HepG2 (cell line): Measurements from ENCODE around the gene TM4SF4. TPM values are rescaled to one million over a fixed set of nuclear protein-coding genes. Genes with fewer than 3 reads are reported as not detected.
A peak's percentile ranks its signal among the peaks of the same experiment; 100 is the strongest.

Source experiments
- CBX5 ChIP-seq: sonication (generic); formaldehyde crosslinking; IDR thresholded peaks from 2 replicates; pipeline ENCODE4 v1.4.0; 2020; ENCODE audit warnings: missing genetic modification reagents, borderline replicate concordance
- HDAC1 ChIP-seq: sonication (generic); formaldehyde crosslinking; IDR thresholded peaks from 2 replicates; pipeline ENCODE4 v1.5.1; 2020; ENCODE audit warnings: mild to moderate bottlenecking, missing genetic modification reagents
- MAFK ChIP-seq, 2 experiments: IDR thresholded peaks in 1 of 2; conservative IDR thresholded peaks in 1 of 2; 2 replicates each; pipeline ENCODE4 v1.6.1; 2011; ENCODE audit warnings: improper control_type of control experiment in 2 of 2, low read length in 2 of 2
- NFKBIZ ChIP-seq: IDR thresholded peaks from 2 replicates; pipeline ENCODE4 v1.6.1; 2018; ENCODE audit warnings: missing genetic modification reagents, missing compliant biosample characterization
- PPARG ChIP-seq: conservative IDR thresholded peaks from 2 replicates; pipeline ENCODE4 v1.6.1; 2016; ENCODE audit warnings: missing biosample characterization, missing genetic modification reagents
- RCOR2 ChIP-seq: IDR thresholded peaks from 2 replicates; pipeline ENCODE4 v1.6.1; 2016; ENCODE audit warnings: missing biosample characterization, missing genetic modification reagents
- RXRA ChIP-seq: sonication (generic); formaldehyde crosslinking; IDR thresholded peaks from 2 replicates; pipeline ENCODE4 v1.5.1; 2020; ENCODE audit warnings: missing genetic modification reagents
- SOX13 ChIP-seq, 3 experiments: fragments of 450-650 bp in 1 of 3; sonication (generic) in 1 of 3; formaldehyde crosslinking in 1 of 3; IDR thresholded peaks in 2 of 3; conservative IDR thresholded peaks in 1 of 3; 2 replicates each; pipeline versions ENCODE4 v1.5.0 to v1.6.1; 2016 to 2020; ENCODE audit warnings: antibody characterized with exemption in 1 of 3, mild to moderate bottlenecking in 1 of 3, missing compliant biosample characterization in 1 of 3, missing genetic modification reagents in 1 of 3, moderate library complexity in 1 of 3
- TCF7L2 ChIP-seq: IDR thresholded peaks from 2 replicates; pipeline ENCODE4 v1.6.1; 2011; ENCODE audit warnings: mild to moderate bottlenecking, low read depth, low read length, moderate library complexity
- TEAD3 ChIP-seq: optimal IDR thresholded peaks from 2 replicates; pipeline ENCODE3; 2016; ENCODE audit warnings: borderline replicate concordance
- ZBTB38 ChIP-seq: sonication (generic); formaldehyde crosslinking; IDR thresholded peaks from 2 replicates; pipeline ENCODE4 v1.5.1; 2020; ENCODE audit warnings: mild to moderate bottlenecking, missing genetic modification reagents
- ZNF331 ChIP-seq: sonication (generic); formaldehyde crosslinking; IDR thresholded peaks from 2 replicates; pipeline ENCODE4 v1.4.0; 2020; ENCODE audit warnings: missing genetic modification reagents
- ZNF350 ChIP-seq: sonication (generic); formaldehyde crosslinking; IDR thresholded peaks from 2 replicates; pipeline ENCODE4 v1.4.0; 2020; ENCODE audit warnings: mild to moderate bottlenecking, low read depth, missing genetic modification reagents, borderline replicate concordance
- ZSCAN30 ChIP-seq: sonication (generic); formaldehyde crosslinking; IDR thresholded peaks from 2 replicates; pipeline ENCODE4 v1.5.0; 2020; ENCODE audit warnings: mild to moderate bottlenecking, missing genetic modification reagents
- ZSCAN31 ChIP-seq: sonication (generic); formaldehyde crosslinking; IDR thresholded peaks from 2 replicates; pipeline ENCODE4 v1.5.0; 2020; ENCODE audit warnings: low read depth, mild to moderate bottlenecking, missing genetic modification reagents
- polyA plus RNA-seq, 8 experiments: library from polyadenylated mRNA; depleted of rRNA in 3 of 8; stranded (reverse) in 7 of 8; unstranded in 1 of 8; fragments of >200 nt; fragmentation: Illumina TruSeq in 4 of 8; extraction: Trizol in 4 of 8; gene quantifications; 2 replicates each; pipeline versions ENCODE4 v1.2.1 to v1.2.3, GENCODE V29; 2011 to 2016; ENCODE audit warnings: low read depth in 4 of 8, missing spikeins in 1 of 8, mixed read lengths in 1 of 8; ENCODE audit not compliant: insufficient read depth in 1 of 8
- total RNA-seq, 5 experiments: library from RNA; depleted of rRNA; stranded (reverse); fragments of >200 nt; fragmentation: Illumina TruSeq; extraction: Trizol; gene quantifications; 2 replicates each; pipeline ENCODE4 v1.2.3, GENCODE V29; 2016; ENCODE audit warnings: low read depth in 1 of 5
- TF ChIP-seq, protein P1 (sequence below): IDR thresholded peaks from 2 replicates; pipeline ENCODE4 v1.4.0; 2020; ENCODE audit warnings: mild to moderate bottlenecking, missing genetic modification reagents
- TF ChIP-seq, protein P2 (sequence below): sonication (generic); formaldehyde crosslinking; IDR thresholded peaks from 2 replicates; pipeline ENCODE4 v1.8.0; 2022; ENCODE audit warnings: mild to moderate bottlenecking, missing genetic modification reagents, borderline replicate concordance
- TF ChIP-seq, protein P3 (sequence below): sonication (generic); formaldehyde crosslinking; IDR thresholded peaks from 2 replicates; pipeline ENCODE4 v1.5.1; 2020; ENCODE audit warnings: missing genetic modification reagents, mild to moderate bottlenecking, borderline replicate concordance
- TF ChIP-seq, protein P4 (sequence below): sonication (generic); formaldehyde crosslinking; IDR thresholded peaks from 2 replicates; pipeline ENCODE4 v1.4.0; 2020; ENCODE audit warnings: missing genetic modification reagents, borderline replicate concordance

TM4SF4 gene
- total and polyA plus RNA-seq, 2 of the 13 experiments (the other 11 are each of a cell fraction or from before 2014, with no cell fraction given): 0.63 to 0.95 TPM

DNA sequence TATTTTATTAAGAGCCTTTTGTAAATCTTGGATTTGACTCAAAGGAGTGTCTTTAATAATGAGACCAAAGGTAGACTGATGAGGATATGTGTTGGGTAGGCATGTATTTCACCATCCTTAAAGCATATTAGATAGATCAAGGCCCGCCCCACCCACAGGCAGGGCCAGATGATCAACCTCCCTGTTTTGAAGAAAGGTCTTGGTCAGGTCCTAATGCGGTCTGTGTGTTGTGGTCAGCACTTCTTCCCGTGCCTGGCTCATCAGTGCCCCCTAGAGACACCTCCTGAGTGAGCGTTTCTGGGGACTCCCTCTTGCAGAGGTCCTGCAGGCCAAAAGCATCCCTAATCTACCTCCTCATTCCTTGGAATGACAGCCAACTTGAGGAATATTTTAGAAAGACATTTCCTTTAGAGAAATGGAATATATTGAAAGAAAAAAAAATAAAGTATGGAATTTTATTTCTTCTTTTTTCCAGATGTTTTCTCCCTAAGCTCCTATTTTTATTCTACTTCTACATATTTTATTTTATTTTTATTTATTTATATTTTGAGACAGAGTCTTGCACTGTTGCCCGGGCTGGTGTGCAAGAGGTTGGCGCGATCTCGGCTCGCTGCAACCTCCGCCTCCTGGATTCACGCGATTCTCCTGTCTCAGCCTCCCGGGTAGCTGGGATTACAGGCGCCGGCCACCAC lies 6.0 kb downstream of the TM4SF4 start (continued):
- TF ChIP-seq, protein P1, sequence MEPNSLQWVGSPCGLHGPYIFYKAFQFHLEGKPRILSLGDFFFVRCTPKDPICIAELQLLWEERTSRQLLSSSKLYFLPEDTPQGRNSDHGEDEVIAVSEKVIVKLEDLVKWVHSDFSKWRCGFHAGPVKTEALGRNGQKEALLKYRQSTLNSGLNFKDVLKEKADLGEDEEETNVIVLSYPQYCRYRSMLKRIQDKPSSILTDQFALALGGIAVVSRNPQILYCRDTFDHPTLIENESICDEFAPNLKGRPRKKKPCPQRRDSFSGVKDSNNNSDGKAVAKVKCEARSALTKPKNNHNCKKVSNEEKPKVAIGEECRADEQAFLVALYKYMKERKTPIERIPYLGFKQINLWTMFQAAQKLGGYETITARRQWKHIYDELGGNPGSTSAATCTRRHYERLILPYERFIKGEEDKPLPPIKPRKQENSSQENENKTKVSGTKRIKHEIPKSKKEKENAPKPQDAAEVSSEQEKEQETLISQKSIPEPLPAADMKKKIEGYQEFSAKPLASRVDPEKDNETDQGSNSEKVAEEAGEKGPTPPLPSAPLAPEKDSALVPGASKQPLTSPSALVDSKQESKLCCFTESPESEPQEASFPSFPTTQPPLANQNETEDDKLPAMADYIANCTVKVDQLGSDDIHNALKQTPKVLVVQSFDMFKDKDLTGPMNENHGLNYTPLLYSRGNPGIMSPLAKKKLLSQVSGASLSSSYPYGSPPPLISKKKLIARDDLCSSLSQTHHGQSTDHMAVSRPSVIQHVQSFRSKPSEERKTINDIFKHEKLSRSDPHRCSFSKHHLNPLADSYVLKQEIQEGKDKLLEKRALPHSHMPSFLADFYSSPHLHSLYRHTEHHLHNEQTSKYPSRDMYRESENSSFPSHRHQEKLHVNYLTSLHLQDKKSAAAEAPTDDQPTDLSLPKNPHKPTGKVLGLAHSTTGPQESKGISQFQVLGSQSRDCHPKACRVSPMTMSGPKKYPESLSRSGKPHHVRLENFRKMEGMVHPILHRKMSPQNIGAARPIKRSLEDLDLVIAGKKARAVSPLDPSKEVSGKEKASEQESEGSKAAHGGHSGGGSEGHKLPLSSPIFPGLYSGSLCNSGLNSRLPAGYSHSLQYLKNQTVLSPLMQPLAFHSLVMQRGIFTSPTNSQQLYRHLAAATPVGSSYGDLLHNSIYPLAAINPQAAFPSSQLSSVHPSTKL (CRISPR knock-in tag): peak; percentile 68
- TF ChIP-seq RCOR2 (CRISPR knock-in tag) (peak; percentile 23; the same call in 1 of the 2 replicates), ZSCAN30 (CRISPR knock-in tag) (0 out of 2 replicates have a peak, but pooled peaks have one; percentile 61), ZNF350 (CRISPR knock-in tag) (peak; percentile 32; the same call in 1 of the 2 replicates), MAFK (conservative IDR thresholded peaks at IDR 0.05 in 1 of 2, IDR thresholded peaks at IDR 0.05 in 1 of 2; ENCODE audit: low read length in 2 of 2) (peak; percentile 76 to 81), TEAD3 (peak; percentile 36), ZSCAN31 (CRISPR knock-in tag) (no peak), PPARG (0 out of 2 replicates have a peak, but pooled peaks have one; percentile 14), ZNF331 (CRISPR knock-in tag) (peak; percentile 52; the same call in 1 of the 2 replicates), ZBTB38 (CRISPR knock-in tag) (peak; percentile 63), TCF7L2 (no peak), RXRA (CRISPR knock-in tag) (no peak; the same call in 1 of the 2 replicates), NFKBIZ (CRISPR knock-in tag) (peak; percentile 41; the same call in 1 of the 2 replicates), CBX5 (peak; percentile 91; the same call in 1 of the 2 replicates), HDAC1 (no peak), SOX13 (IDR thresholded peaks at IDR 0.05) (no peak), SOX13 (CRISPR knock-in tag; conservative IDR thresholded peaks at IDR 0.05 in 1 of 2, IDR thresholded peaks at IDR 0.05 in 1 of 2) (peak in 1 of 2 experiments; percentile 50; a peak in 1 of 4 replicates)
- TF ChIP-seq, protein P2, sequence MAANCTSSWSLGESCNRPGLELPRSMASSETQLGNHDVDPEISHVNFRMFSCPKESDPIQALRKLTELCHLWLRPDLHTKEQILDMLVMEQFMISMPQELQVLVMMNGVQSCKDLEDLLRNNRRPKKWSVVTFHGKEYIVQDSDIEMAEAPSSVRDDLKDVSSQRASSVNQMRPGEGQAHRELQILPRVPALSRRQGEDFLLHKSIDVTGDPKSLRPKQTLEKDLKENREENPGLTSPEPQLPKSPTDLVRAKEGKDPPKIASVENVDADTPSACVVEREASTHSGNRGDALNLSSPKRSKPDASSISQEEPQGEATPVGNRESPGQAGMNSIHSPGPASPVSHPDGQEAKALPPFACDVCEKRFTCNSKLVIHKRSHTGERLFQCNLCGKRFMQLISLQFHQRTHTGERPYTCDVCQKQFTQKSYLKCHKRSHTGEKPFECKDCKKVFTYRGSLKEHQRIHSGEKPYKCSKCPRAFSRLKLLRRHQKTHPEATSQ (CRISPR knock-in tag): no peak
- TF ChIP-seq, protein P3, sequence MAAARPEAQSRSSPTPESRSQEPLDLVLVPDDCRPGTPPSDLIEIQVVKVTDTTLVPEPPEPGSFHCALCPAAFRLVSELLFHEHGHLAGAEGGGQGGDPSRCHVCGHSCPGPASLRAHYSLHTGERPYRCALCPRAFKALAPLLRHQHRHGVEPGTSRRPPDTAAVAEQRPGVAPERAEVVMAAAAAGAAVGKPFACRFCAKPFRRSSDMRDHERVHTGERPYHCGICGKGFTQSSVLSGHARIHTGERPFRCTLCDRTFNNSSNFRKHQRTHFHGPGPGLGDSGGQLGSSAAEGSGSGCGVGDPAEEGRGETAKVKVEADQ (CRISPR knock-in tag): 0 out of 2 replicates have a peak, but pooled peaks have one; percentile 33
- TF ChIP-seq, protein P4, sequence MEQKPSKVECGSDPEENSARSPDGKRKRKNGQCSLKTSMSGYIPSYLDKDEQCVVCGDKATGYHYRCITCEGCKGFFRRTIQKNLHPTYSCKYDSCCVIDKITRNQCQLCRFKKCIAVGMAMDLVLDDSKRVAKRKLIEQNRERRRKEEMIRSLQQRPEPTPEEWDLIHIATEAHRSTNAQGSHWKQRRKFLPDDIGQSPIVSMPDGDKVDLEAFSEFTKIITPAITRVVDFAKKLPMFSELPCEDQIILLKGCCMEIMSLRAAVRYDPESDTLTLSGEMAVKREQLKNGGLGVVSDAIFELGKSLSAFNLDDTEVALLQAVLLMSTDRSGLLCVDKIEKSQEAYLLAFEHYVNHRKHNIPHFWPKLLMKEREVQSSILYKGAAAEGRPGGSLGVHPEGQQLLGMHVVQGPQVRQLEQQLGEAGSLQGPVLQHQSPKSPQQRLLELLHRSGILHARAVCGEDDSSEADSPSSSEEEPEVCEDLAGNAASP (CRISPR knock-in tag): peak; percentile 62; the same call in 1 of the 2 replicates
